ENCODE data around the gene FGF8.

Gene FGF8

DNA sequence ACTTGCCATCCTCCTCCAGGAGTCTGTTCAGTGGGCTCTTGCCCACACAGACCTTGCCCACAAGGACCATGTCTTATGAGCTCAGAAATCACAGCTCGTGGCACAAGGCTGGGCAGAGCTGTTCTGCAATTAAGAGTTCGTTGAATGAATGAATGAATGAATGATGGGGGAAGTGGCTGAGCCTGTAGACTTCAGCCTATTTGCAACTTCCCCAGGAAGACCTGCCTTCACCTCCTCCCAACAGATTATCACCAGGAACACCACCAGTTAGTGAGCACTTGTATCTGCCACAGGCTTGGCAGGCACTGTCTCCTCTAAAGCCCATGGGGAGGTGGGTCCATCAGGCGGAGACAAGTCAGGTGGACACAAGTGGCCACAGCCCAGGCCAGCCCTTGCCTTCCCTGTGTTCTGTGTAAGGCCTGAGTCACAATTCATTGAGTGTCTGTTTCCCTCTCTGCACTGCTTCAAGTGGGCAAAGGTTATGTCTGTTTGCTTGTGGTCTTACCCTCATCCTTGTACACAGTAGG lies 1.8 kb upstream of the FGF8 start:
- no peak for ATAC-seq
- Mint-ChIP-seq H3K4me3 (no peak overlapping the region), H3K9me3 (no peaks in the 10 kb centered on the region), H3K36me3 (peaks cover 8% of the 10 kb centered on the region), H3K4me1 (peaks cover 75% of the 10 kb centered on the region), H3K27me3 (peaks cover 58% of the 10 kb centered on the region), H3K27ac (no peak overlapping the region)

DNA sequence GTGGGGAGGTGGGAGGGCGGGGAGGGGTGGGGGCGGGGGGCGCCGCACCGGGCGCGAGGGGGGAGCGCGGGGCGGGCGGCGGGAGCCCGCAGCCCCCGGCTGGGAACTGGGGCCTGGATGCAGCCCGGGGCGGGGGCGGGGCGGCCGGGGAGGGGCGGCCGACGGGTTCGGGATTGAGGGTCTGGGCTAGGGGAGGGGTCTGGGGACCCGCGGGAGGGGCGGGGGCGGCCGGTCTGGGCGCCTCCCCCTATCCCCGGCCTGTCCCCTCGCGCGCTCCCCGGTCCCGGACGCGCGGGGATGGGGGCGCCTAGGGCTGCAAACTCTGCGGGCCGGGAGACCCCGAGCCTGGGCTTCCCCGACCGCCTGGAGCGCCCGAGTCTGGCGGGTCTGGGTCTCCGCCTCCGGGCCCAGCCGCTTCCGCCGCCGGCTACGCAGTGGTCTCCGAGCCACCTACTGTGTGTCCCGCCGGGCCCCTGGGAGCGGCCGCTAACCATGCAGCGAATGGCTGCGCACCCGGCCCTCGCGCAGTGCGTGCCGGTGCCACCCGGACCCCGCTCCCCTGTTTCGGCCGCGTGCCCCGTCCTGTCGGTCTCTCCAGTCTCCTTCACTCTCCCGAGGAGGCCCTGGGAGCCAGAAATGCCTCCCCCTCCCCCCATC lies 375 bp upstream of the FGF8 start:
- Mint-ChIP-seq H3K4me3 (peak overlapping the region; percentile 68), H3K27ac (no peak overlapping the region), H3K36me3 (peaks cover 8% of the 10 kb centered on the region), H3K4me1 (peaks cover 61% of the 10 kb centered on the region), H3K9me3 (no peaks in the 10 kb centered on the region), H3K27me3 (peaks cover 72% of the 10 kb centered on the region)
- ATAC-seq, result no peak

DNA sequence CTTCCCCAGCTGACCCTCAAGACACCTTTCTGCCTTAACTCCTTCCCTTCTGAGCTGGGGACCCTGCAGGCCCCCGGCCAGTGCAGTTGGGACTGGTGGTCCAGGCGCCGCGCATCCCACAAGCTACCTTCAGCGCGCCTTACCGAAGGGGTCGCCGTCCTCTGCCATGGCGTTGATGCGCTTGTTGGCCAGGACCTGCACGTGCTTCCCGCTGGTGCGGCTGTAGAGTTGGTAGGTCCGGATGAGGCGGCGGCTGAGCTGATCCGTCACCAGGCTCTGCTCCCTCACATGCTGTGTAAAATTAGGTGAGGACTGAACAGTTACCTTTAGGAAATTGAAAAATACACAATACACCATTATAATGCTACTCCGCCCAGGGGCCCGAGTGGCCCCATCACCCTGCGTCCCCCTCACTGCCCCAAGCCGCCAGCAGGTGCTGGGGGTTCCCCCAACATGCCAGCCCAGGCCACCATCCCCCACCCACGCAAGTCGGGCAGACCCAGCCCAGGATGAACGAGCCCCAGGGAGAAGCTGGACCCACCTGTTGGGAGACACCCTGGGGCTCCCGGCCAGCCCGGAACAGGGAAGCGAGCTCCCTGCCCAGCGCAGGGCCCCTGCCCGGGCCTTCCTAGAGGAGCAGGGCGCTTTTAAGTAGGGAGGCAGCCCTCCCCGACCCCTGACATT lies 1.2 kb downstream of the FGF8 start:
- peaks cover 8% of the 10 kb centered on the region for H3K36me3 Mint-ChIP-seq
- H3K9me3 Mint-ChIP-seq, result no peaks in the 10 kb centered on the region
- H3K4me1 Mint-ChIP-seq, result peaks cover 46% of the 10 kb centered on the region
- H3K4me3 Mint-ChIP-seq, result peak overlapping the region; percentile 37
- H3K27ac Mint-ChIP-seq, result peak overlapping the region; percentile 0
- ATAC-seq, result peak; percentile 9
- peaks cover 77% of the 10 kb centered on the region for H3K27me3 Mint-ChIP-seq

DNA sequence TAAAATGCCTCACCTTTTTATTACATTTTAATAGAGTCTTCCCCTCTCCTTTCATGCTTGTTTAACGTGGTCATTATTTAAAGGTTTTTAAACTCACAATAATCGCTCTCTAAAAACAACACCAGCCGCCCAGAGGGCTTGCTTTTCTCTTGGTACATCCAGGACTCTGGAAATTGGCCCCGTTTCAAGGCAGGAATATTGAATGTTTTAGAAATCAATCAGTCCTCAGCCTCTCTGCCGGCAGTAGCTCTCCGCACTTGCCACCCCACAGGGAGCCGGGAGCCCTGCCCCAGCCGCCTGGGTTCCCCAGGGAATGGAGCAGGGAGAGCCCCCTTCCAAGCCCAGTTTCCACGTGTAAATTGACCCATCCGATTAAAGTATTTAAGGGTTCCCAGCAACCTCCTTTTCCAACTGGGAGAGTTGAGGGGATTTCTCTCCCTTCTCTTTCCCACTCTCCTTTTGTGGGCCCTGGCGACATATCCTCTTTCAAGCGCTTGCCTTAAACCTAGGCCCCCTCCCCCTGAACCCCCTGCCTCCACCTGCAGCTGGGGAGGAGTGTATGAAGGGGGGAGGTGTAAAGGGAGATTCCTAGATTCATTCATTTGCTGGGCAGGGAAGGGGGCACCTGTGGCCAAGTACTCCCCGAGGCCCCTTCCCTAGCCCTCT lies 1.9 kb downstream of the FGF8 start:
- Mint-ChIP-seq H3K4me1 (peaks cover 40% of the 10 kb centered on the region), H3K4me3 (no peak overlapping the region), H3K27ac (peak overlapping the region; percentile 0), H3K9me3 (no peaks in the 10 kb centered on the region), H3K27me3 (peaks cover 79% of the 10 kb centered on the region), H3K36me3 (peaks cover 8% of the 10 kb centered on the region)
- no peak for ATAC-seq

DNA sequence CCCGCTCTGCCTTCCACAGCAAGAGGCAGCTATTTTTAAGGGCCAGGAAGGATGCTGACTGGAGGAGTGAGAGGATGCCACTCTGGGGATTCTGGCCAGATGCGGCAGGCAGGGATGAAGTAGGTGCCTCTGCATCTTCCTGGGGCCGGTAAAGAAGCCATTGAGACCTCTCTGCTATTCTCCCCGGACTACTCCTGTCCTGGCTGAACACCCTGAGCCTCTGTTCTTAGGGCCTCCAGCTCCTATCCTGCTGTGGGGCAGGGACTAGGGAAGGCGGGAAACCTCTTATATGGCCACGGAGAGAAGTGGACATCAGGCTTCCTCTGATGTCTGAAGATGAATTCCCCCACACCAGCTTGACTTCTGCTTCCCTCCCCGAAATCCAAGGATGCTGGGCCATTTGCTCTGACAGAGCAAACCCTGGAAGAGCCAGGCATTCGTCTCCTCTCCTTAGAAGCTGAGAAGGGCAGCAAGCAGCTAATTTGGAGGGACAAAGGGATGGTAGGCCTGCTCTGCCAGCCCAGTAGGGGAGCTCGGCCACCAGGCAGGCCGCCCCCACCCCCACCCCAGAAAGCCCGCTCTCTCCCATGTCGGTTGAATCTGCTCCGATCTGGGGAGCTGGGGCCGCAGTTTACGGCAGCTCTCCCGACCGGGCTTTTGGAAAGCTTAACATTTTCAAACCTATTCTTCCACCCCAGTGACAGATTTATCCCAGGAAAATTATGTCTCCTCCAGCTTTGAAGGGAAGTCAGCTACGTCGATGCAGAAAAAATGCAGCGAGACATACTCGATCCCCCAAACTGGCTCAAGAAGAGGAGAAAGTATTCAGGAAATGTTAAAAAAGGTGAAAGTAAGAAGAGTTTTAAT lies 2.8 kb downstream of the FGF8 start:
- H3K4me3 Mint-ChIP-seq, result no peak overlapping the region
- peaks cover 8% of the 10 kb centered on the region for H3K36me3 Mint-ChIP-seq
- ATAC-seq, result no peak
- peaks cover 75% of the 10 kb centered on the region for H3K27me3 Mint-ChIP-seq
- H3K9me3 Mint-ChIP-seq, result no peaks in the 10 kb centered on the region
- H3K4me1 Mint-ChIP-seq, result peaks cover 33% of the 10 kb centered on the region
- no peak overlapping the region for H3K27ac Mint-ChIP-seq

DNA sequence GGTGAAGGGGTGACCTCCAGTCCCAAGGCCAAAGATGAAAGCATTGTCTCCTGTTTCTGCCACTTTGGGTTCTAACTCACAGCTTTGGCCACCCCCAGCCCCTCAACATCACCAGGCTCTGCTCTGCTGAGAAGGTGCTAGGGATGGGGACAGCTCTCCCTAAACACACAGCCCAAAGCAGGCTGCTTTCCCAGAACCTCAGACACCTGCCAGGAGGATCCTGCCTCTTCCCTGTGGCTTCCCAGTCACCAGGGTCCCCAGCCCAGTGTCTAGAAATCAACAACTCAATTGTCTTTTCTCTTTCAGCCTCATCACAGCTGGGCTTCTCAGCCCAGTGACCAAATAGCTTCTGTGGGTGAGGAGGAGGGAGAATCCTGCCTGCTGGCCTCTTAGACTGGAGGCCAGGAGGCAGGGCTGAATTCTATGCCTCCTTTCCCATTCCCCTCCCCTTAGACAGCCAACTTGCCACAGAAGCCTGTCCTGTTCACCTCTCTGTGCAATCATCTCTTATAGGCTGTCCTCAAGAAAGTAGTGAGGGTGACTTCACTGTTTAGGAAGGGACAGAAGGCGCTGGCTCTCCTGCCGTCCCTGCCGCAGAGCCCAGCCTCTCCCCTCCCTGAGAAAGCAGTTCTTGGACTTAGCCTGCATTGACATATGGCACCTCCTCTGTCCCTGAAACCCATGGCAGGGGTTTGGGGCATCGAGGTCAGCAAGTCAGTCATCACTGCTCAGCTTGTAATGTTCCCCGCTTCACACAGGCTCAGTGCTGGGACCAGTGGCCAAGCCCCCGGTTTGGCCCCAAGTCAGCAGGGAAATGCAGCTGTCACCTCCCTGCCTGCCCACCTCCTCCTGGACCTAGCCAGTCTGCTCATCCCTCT lies 3.7 kb downstream of the FGF8 start:
- peaks cover 28% of the 10 kb centered on the region for H3K4me1 Mint-ChIP-seq

DNA sequence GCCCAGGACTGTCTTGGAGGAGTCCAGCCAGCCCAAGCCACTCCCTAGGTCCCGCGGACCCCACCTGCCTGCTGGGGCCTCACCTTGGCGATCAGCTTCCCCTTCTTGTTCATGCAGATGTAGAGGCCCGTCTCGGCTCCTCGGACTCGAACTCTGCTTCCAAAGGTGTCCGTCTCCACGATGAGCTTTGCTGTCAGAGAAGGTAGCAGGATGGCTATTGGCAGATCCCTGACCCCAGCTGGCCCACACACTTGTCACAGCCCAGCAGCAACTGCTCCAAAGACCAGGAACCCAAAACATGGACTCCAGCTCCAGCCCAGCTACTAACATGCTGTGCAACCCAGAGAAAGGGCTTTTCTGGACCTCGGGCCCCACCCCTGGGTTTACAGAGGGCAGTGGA lies 4.5 kb downstream of the FGF8 start:
- peaks cover 21% of the 10 kb centered on the region for H3K4me1 Mint-ChIP-seq
- no peaks in the 10 kb centered on the region for H3K36me3 Mint-ChIP-seq
- no peak for ATAC-seq
- no peak overlapping the region for H3K4me3 Mint-ChIP-seq
- H3K9me3 Mint-ChIP-seq, result no peaks in the 10 kb centered on the region
- peaks cover 63% of the 10 kb centered on the region for H3K27me3 Mint-ChIP-seq
- no peak overlapping the region for H3K27ac Mint-ChIP-seq

More for the DNA sequence above, 3.7 kb downstream of the FGF8 start:
- no peak for ATAC-seq
- Mint-ChIP-seq H3K27me3 (peaks cover 66% of the 10 kb centered on the region), H3K36me3 (no peaks in the 10 kb centered on the region), H3K27ac (no peak overlapping the region), H3K9me3 (no peaks in the 10 kb centered on the region), H3K4me3 (no peak overlapping the region)

DNA sequence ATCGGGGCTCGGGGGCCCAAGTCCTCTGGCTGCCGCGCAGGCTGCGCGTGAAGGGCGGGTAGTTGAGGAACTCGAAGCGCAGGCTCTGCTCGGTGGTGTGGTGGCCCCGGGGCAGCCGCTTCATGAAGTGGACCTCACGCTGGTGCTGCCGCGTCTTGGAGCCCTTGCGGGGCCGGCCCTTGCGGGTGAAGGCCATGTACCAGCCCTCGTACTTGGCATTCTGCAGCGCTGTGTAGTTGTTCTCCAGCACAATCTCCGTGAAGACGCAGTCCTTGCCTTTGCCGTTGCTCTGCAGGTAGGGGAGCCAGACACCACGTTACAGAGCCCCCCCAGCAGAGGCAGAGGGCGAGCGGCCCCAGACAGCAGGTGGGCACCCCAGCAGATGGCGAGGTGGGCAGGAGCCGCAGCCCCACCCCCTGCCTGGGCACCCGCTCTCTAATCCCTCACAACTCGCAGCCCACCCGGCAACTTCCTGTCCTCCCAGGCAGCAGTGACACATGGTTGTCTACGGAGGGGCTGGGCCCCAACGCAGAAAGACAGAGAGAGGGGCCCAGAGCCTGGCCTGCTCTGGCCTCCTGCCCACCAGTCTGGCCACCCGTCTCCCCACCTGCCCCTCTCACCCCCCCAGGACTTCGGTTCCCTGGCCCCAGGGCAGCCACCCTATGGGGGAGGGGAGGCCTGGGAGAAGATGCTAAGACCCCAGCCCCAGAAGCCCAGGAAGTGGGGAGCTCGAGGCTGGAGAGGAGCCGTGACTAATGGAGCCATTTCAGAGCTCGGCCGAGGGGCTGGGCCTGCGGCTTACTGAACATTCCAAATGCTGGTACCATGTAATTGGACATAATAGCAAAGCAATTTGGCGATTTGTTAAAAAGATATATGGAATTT lies 5.3 kb downstream of the FGF8 start:
- Mint-ChIP-seq H3K4me3 (no peak overlapping the region), H3K9me3 (no peaks in the 10 kb centered on the region), H3K27me3 (peaks cover 70% of the 10 kb centered on the region), H3K36me3 (no peaks in the 10 kb centered on the region), H3K4me1 (peaks cover 21% of the 10 kb centered on the region), H3K27ac (no peak overlapping the region)
- ATAC-seq, result no peak

DNA sequence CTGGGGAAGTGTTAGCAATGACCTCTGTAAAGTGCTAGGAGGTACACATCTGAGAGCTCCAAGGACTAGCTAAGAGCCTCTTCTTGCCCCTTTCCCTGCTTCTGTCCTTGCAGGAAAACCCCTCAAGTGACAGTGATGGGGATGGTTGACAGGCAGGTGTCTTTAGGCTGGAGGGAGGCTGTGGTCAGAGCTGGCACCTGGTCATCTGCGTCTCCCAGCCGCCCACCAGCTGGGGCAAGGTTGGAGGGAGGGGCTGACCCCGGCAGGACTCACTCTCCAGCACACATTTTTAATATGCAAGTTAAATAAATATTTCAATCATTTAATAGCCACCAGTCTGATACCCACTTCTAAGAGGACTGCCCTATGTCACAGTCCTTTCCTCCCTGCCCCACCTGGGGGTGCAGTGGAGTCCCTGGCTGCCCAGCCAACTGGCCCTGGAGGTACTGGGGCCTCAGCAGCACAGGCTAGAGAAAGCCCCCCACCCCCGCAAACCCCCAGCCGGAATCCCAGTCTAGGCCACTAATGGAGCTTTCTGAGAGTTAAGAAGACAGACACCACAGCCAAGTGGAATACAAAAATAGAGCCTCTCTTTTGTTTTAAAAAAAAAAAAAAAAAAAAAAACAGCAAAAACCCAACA lies 6.3 kb downstream of the FGF8 start:
- peaks cover 64% of the 10 kb centered on the region for H3K27me3 Mint-ChIP-seq
- no peak overlapping the region for H3K27ac Mint-ChIP-seq
- H3K36me3 Mint-ChIP-seq, result no peaks in the 10 kb centered on the region
- no peak overlapping the region for H3K4me3 Mint-ChIP-seq
- H3K4me1 Mint-ChIP-seq, result peaks cover 14% of the 10 kb centered on the region
- ATAC-seq, result no peak
- no peaks in the 10 kb centered on the region for H3K9me3 Mint-ChIP-seq

DNA sequence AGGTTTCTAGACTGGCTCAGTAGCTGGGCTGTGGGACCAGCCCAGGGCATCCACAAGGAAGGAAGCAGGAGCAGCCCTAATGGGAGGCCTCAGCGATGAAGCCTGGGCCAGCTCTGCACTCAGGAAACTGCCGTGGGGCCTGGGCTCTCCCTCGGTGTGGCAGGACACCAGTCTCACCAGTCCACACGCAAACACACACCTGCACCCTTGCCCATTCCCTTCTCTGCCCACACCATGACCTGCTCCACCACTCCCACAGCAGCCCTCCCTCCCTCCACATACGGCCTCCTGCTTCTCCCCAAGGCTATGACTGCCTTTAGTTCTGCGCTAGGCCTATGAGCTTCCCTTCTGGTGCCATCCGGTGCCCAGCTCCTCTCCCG lies 7.1 kb downstream of the FGF8 start:
- no peak overlapping the region for H3K27ac Mint-ChIP-seq
- peaks cover 55% of the 10 kb centered on the region for H3K27me3 Mint-ChIP-seq
- H3K36me3 Mint-ChIP-seq, result no peaks in the 10 kb centered on the region
- no peaks in the 10 kb centered on the region for H3K9me3 Mint-ChIP-seq
- no peak overlapping the region for H3K4me3 Mint-ChIP-seq
- no peak for ATAC-seq
- peaks cover 5% of the 10 kb centered on the region for H3K4me1 Mint-ChIP-seq

DNA sequence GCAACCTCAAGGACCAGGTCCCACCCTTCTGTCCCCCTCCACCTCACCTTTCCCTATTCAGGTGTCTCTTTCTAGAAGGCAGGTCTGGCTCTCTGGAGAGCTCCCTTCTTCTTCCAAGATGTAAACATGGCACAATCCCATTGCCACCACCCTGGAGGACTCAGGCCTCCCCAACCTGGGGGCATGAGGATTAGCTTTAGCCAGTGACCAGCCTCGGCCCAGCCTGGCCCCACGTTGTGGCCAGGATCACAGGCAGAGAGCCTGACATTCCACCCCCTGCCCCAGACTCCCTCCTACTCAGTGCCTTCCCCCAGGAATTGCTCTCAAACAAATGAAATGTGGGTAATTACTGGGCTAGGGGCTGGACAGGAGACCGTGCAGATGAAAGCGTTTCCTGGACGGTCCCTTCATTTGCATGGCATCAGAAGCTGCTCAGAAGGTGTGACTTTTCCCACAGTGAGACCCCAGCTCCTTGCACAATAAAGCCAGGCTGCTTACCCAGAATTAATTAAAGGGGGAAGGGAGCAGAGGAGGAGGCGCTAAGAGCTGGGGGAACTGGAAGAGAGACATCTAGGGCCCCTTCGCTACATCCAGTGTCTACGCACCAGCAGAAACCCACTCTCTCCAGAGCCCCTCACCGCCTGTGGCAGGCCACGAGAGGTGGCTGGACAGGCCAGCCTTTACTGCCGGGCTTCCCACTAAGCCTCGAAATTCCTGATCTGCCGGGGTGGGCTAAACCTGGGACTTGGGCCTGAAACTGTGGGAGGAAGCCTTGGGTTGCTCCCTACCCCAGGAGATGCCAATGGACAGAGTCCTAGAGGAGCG lies 7.7 kb downstream of the FGF8 start:
- H3K4me3 Mint-ChIP-seq, result no peak overlapping the region
- no peaks in the 10 kb centered on the region for H3K36me3 Mint-ChIP-seq
- H3K27ac Mint-ChIP-seq, result no peak overlapping the region
- no peaks in the 10 kb centered on the region for H3K4me1 Mint-ChIP-seq
- ATAC-seq, result no peak
- peaks cover 49% of the 10 kb centered on the region for H3K27me3 Mint-ChIP-seq
- H3K9me3 Mint-ChIP-seq, result no peaks in the 10 kb centered on the region

DNA sequence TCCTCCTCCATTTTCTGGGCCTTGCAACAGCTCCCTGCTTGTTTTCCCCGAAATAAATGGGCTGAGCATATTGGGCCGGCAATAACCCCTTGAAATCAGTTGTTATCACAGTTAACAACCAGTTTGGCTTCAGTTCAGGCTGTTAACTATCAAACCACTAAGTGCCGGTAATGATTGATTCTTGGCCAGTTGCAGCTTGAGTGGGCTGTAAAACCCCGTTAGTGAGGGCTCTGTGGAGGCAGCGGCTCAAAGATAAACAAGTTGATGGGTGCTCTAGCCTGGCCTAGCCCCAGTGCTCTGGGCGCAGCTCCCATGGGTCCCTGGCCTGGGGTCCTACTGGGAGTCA lies 8.3 kb downstream of the FGF8 start:
- ATAC-seq, result no peak
- H3K27me3 Mint-ChIP-seq, result peaks cover 43% of the 10 kb centered on the region
- H3K4me1 Mint-ChIP-seq, result no peaks in the 10 kb centered on the region
- no peaks in the 10 kb centered on the region for H3K9me3 Mint-ChIP-seq
- H3K4me3 Mint-ChIP-seq, result no peak overlapping the region
- H3K27ac Mint-ChIP-seq, result no peak overlapping the region
- no peaks in the 10 kb centered on the region for H3K36me3 Mint-ChIP-seq
